H9 (cell line): ENCODE data around the gene ERP44. TPM values are rescaled to one million over a fixed set of nuclear protein-coding genes. Genes with fewer than 3 reads are reported as not detected.

Experiments
- DNase-seq: peaks from one replicate; pipeline ENCODE4 v3.0.0-alpha.2; 2017
- H2AFZ ChIP-seq: one replicate; pipeline ENCODE4 v1.6.1; 2013; ENCODE audit warnings: mild to moderate bottlenecking, low read length, control low read depth, moderate library complexity
- H2AK5ac ChIP-seq: 2 replicates; pipeline ENCODE4 v1.6.1; 2013; ENCODE audit warnings: low read length, control low read depth, mixed read lengths; ENCODE audit not compliant: insufficient read length
- H2BK120ac ChIP-seq: one replicate; pipeline ENCODE4 v1.6.1; 2013; ENCODE audit warnings: low read depth, mild to moderate bottlenecking, low read length, control low read depth, inconsistent platforms; ENCODE audit not compliant: poor library complexity, severe bottlenecking
- H2BK12ac ChIP-seq: 2 replicates; pipeline ENCODE4 v1.6.1; 2013; ENCODE audit warnings: low read length, control low read depth, mixed read lengths, low read depth; ENCODE audit not compliant: insufficient read length
- H2BK15ac ChIP-seq: 2 replicates; pipeline ENCODE4 v1.6.1; 2013; ENCODE audit warnings: low read depth, low read length, control low read depth
- H2BK20ac ChIP-seq: one replicate; pipeline ENCODE4 v1.6.1; 2013; ENCODE audit warnings: low read depth, mild to moderate bottlenecking, low read length, control low read depth, inconsistent platforms; ENCODE audit not compliant: poor library complexity, severe bottlenecking
- H2BK5ac ChIP-seq: 2 replicates; pipeline ENCODE4 v1.6.1; 2013; ENCODE audit warnings: low read length, control low read depth, mixed read lengths; ENCODE audit not compliant: insufficient read length
- H3K14ac ChIP-seq: 2 replicates; pipeline ENCODE4 v1.6.1; 2013; ENCODE audit warnings: low read length, control low read depth; ENCODE audit not compliant: insufficient read depth
- H3K18ac ChIP-seq: 2 replicates; pipeline ENCODE4 v1.6.1; 2013; ENCODE audit warnings: low read depth, mild to moderate bottlenecking, mixed read lengths, low read length, control low read depth; ENCODE audit not compliant: insufficient read length
- H3K23ac ChIP-seq: 2 replicates; pipeline ENCODE4 v1.6.1; 2013; ENCODE audit warnings: low read length, control low read depth, mixed read lengths, low read depth; ENCODE audit not compliant: insufficient read length
- H3K23me2 ChIP-seq: 2 replicates; pipeline ENCODE4 v1.6.1; 2013; ENCODE audit warnings: low read depth, mild to moderate bottlenecking, mixed read lengths, low read length, control low read depth; ENCODE audit not compliant: insufficient read length, poor library complexity, severe bottlenecking
- H3K27ac ChIP-seq: 2 replicates; pipeline ENCODE4 v1.5.1; 2013; ENCODE audit warnings: low read length, control low read depth, mixed read lengths, low read depth; ENCODE audit not compliant: insufficient read length
- H3K27me3 ChIP-seq: 2 replicates; pipeline ENCODE4 v1.6.1; 2013; ENCODE audit warnings: low read length, control low read depth, inconsistent platforms; ENCODE audit not compliant: insufficient read depth
- H3K4ac ChIP-seq: 2 replicates; pipeline ENCODE4 v1.6.1; 2013; ENCODE audit warnings: low read depth, mild to moderate bottlenecking, control low read depth, inconsistent platforms, low read length, moderate library complexity
- H3K4me1 ChIP-seq: 2 replicates; pipeline ENCODE4 v1.6.1; 2013; ENCODE audit warnings: low read length, control low read depth, inconsistent platforms; ENCODE audit not compliant: insufficient read depth
- H3K4me2 ChIP-seq: 2 replicates; pipeline ENCODE4 v1.6.1; 2013; ENCODE audit warnings: low read length, control low read depth, mixed read lengths; ENCODE audit not compliant: insufficient read length, insufficient read depth
- H3K56ac ChIP-seq: 2 replicates; pipeline ENCODE4 v1.6.1; 2013; ENCODE audit warnings: low read depth, mild to moderate bottlenecking, mixed read lengths, low read length, control low read depth; ENCODE audit not compliant: insufficient read length
- H3K79me1 ChIP-seq: 2 replicates; pipeline ENCODE4 v1.6.1; 2013; ENCODE audit warnings: low read depth, mild to moderate bottlenecking, moderate library complexity, low read length, control low read depth, inconsistent platforms; ENCODE audit not compliant: insufficient read depth, poor library complexity, severe bottlenecking
- H3K79me2 ChIP-seq: 2 replicates; pipeline ENCODE4 v1.6.1; 2013; ENCODE audit warnings: low read length, control low read depth, inconsistent platforms; ENCODE audit not compliant: insufficient read depth
- H3K9ac ChIP-seq: 2 replicates; pipeline ENCODE4 v1.6.1; 2013; ENCODE audit warnings: low read length, control low read depth, mixed read lengths; ENCODE audit not compliant: insufficient read length; ENCODE audit errors: extremely low read depth
- H3K9me3 ChIP-seq: one replicate; pipeline ENCODE4 v1.6.1; 2013; ENCODE audit warnings: low read depth, low read length, inconsistent platforms; ENCODE audit not compliant: control insufficient read depth
- H3T11ph ChIP-seq: one replicate; pipeline ENCODE4 v1.6.1; 2013; ENCODE audit warnings: mild to moderate bottlenecking, low read length, control low read depth, inconsistent platforms
- H4K20me1 ChIP-seq: one replicate; pipeline ENCODE4 v1.6.1; 2013; ENCODE audit not compliant: control insufficient read depth, insufficient read length, insufficient read depth
- H4K5ac ChIP-seq: 2 replicates; pipeline ENCODE4 v1.6.1; 2013; ENCODE audit warnings: low read depth, mild to moderate bottlenecking, mixed read lengths, low read length, control low read depth; ENCODE audit not compliant: insufficient read length
- H4K8ac ChIP-seq: replicated peaks from 2 replicates; pipeline ENCODE4 v1.6.1; 2013; ENCODE audit warnings: low read length, control low read depth, mixed read lengths, low read depth; ENCODE audit not compliant: insufficient read length
- H4K91ac ChIP-seq: 2 replicates; pipeline ENCODE4 v1.6.1; 2013; ENCODE audit warnings: low read depth, mild to moderate bottlenecking, moderate library complexity, mixed read lengths, low read length, control low read depth; ENCODE audit not compliant: insufficient read length
- H3K27ac Mint-ChIP-seq, 3 experiments: 2 replicates in 2 of 3; 3 replicates in 1 of 3; pipeline ENCODE4 v1.8.0; 2020 to 2021; ENCODE audit warnings: mixed read lengths in 3 of 3, mild to moderate bottlenecking in 1 of 3, moderate library complexity in 1 of 3
- H3K27me3 Mint-ChIP-seq: 2 replicates; pipeline ENCODE4 v1.8.0; 2021; ENCODE audit warnings: low read depth, mild to moderate bottlenecking, moderate library complexity, mixed read lengths
- H3K36me3 Mint-ChIP-seq, 3 experiments: 2 replicates in 2 of 3; 3 replicates in 1 of 3; pipeline ENCODE4 v1.8.0; 2020 to 2021; ENCODE audit warnings: low read depth in 3 of 3, mixed read lengths in 3 of 3; ENCODE audit not compliant: insufficient read depth in 1 of 3
- H3K4me1 Mint-ChIP-seq, 2 experiments: 2 replicates each; pipeline ENCODE4 v1.8.0; 2020; ENCODE audit warnings: mixed read lengths in 2 of 2
- H3K4me3 Mint-ChIP-seq, 2 experiments: 2 replicates in 1 of 2; 3 replicates in 1 of 2; pipeline ENCODE4 v1.8.0; 2020 to 2021; ENCODE audit warnings: mild to moderate bottlenecking in 2 of 2, mixed read lengths in 2 of 2, moderate library complexity in 1 of 2
- H3K9me3 Mint-ChIP-seq, 2 experiments: 2 replicates in 1 of 2; 3 replicates in 1 of 2; pipeline ENCODE4 v1.8.0; 2020; ENCODE audit warnings: mild to moderate bottlenecking in 2 of 2, mixed read lengths in 2 of 2, moderate library complexity in 1 of 2
- WGBS: extraction: QIAGEN DNeasy Blood & Tissue Kit; methylation state at CpG from one replicate; pipeline ENCODE4 v1.1.7; 2013; ENCODE audit warnings: missing lambda C conversion rate, low lambda C conversion rate, mixed read lengths; ENCODE audit not compliant: insufficient read length; ENCODE audit errors: extremely low coverage; 5-methylcytosine and 5-hydroxymethylcytosine counted together
- total RNA-seq: library from RNA; stranded (reverse); gene quantifications from 2 replicates; pipeline ENCODE4 v1.2.1, GENCODE V29; 2021
- TF ChIP-seq, protein P1 (sequence below): fragments of 200-600 bp; sonication (generic); conservative IDR thresholded peaks from 3 replicates; pipeline ENCODE4 v1.8.0; 2021; ENCODE audit warnings: antibody characterized with exemption, mild to moderate bottlenecking

The ERP44 gene
- total RNA-seq, 1 experiment from 2014 or later = 15.4 TPM

DNA sequence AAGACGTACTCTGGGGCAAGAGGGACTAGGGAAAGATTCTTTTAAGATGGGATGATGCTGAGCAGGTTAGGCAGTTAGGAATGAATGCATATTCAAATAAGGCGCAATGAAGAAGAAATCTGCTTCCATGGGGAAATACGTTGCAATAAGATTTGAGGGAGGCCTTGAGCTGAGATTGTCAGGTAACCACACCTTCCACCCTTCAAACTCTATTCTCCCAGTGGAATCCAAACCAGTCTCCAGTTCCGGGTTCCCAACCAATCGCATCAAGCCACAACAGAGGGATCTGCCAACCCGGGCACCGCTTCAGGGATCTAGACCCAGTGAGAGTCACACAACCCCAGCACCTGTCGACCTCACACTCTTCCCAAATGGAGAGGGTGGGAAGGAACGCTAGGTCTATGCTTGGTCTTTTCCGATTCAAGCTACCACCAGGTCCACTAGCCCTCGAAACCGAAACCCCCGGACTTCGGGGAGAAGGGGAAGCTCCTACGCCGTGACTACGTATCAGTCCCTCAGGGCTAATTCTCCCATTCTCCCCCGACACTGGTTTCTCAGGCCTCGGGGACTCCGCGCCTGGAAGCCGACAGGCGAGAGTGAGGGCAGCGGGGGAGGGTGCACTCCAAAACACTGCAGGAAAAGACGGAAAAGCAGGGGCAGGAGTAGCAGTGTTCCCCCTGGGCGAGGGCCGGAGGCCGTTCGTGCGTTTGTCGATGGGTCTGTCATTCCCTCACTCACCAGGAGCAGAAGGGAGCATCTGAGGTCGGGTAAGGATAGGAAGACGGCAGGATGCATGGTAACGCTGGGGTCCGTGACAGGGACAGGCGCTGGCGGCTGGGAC, 534 bp downstream of the ERP44 start:
- Histone ChIP-seq H2BK12ac (no peak overlapping the region), H3K9me3 (no peaks in the 10 kb centered on the region), H3K56ac (no peak overlapping the region), H2BK5ac (no peak overlapping the region), H3K4ac (no peak overlapping the region), H3K9ac (peak overlapping the region; percentile 77), H4K20me1 (no peaks in the 10 kb centered on the region), H3K18ac (no peak overlapping the region), H3K23me2 (peaks cover 5% of the 10 kb centered on the region), H2AK5ac (no peak overlapping the region), H3K14ac (no peak overlapping the region; the same call in 1 of the 2 replicates), H2BK20ac (no peak overlapping the region), H2BK120ac (no peak overlapping the region), H3K27ac (no peak overlapping the region), H3K4me1 (no peaks in the 10 kb centered on the region), H3K79me1 (no peaks in the 10 kb centered on the region), H3K79me2 (no peaks in the 10 kb centered on the region), H2AFZ (no peak overlapping the region), H4K8ac (no peak overlapping the region), H3K23ac (no peak overlapping the region), H3K27me3 (no peaks in the 10 kb centered on the region), H3K4me2 (peak overlapping the region; percentile 85), H2BK15ac (no peak overlapping the region), H4K5ac (no peak overlapping the region), H3T11ph (no peak overlapping the region), H4K91ac (no peak overlapping the region)
- Mint-ChIP-seq H3K4me1 (peaks cover 8 to 14% of the 10 kb centered on the region in 2 experiments), H3K27me3 (no peaks in the 10 kb centered on the region), H3K4me3 (peak overlapping the region; percentile 99 to 100), H3K36me3 (no peaks in the 10 kb centered on the region; a peak in 1 of 7 replicates), H3K27ac (peak overlapping the region; percentile 97 to 98 (median 98)), H3K9me3 (no peaks in the 10 kb centered on the region)
- WGBS = no CpG with 5 or more reads among the region's 37 CpGs
- TF ChIP-seq, protein P1, sequence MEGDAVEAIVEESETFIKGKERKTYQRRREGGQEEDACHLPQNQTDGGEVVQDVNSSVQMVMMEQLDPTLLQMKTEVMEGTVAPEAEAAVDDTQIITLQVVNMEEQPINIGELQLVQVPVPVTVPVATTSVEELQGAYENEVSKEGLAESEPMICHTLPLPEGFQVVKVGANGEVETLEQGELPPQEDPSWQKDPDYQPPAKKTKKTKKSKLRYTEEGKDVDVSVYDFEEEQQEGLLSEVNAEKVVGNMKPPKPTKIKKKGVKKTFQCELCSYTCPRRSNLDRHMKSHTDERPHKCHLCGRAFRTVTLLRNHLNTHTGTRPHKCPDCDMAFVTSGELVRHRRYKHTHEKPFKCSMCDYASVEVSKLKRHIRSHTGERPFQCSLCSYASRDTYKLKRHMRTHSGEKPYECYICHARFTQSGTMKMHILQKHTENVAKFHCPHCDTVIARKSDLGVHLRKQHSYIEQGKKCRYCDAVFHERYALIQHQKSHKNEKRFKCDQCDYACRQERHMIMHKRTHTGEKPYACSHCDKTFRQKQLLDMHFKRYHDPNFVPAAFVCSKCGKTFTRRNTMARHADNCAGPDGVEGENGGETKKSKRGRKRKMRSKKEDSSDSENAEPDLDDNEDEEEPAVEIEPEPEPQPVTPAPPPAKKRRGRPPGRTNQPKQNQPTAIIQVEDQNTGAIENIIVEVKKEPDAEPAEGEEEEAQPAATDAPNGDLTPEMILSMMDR = no peak
- peak; percentile 82 for DNase-seq
